T-helper 2 cell treated with Interferon-gamma antibody and Interleukin-4, amounts not matched to agents 5 μg/mL and 100 μg/mL, for 36 hours (primary cell): ENCODE data around the gene RNF144B.

Experiments
- DNase-seq: peaks from one replicate; pipeline ENCODE4 v3.0.0; 2021; ENCODE audit warnings: low spot score
- H3K27ac Mint-ChIP-seq: one replicate; pipeline ENCODE4 v1.8.0; 2021; ENCODE audit warnings: mild to moderate bottlenecking, mixed read lengths
- H3K27me3 Mint-ChIP-seq: one replicate; pipeline ENCODE4 v1.8.0; 2021; ENCODE audit warnings: low read depth, mixed read lengths
- H3K36me3 Mint-ChIP-seq: one replicate; pipeline ENCODE4 v1.8.0; 2021; ENCODE audit warnings: low read depth, mixed read lengths
- H3K4me1 Mint-ChIP-seq: one replicate; pipeline ENCODE4 v1.8.0; 2021; ENCODE audit warnings: low read depth, mixed read lengths
- H3K4me3 Mint-ChIP-seq: one replicate; pipeline ENCODE4 v1.8.0; 2022; ENCODE audit warnings: mild to moderate bottlenecking, moderate library complexity, mixed read lengths
- H3K9me3 Mint-ChIP-seq: one replicate; pipeline ENCODE4 v1.8.0; 2021; ENCODE audit warnings: mixed read lengths

RNF144B gene

GRCh38 chr6:18514180-18514579 lies 127.0 kb downstream of the RNF144B start:
- Mint-ChIP-seq H3K4me3 (no peak overlapping the region), H3K27me3 (peaks cover 17% of the 10 kb centered on the region)

GRCh38 chr6:18515767-18516166 lies 128.6 kb downstream of the RNF144B start:
- Mint-ChIP-seq H3K9me3 (no peaks in the 10 kb centered on the region), H3K27ac (no peak overlapping the region), H3K27me3 (peaks cover 17% of the 10 kb centered on the region), H3K36me3 (no peaks in the 10 kb centered on the region), H3K4me1 (peaks cover 15% of the 10 kb centered on the region), H3K4me3 (no peak overlapping the region)
- no peak for DNase-seq

More at GRCh38 chr6:18514180-18514579, 127.0 kb downstream of the RNF144B start:
- Mint-ChIP-seq H3K36me3 (no peaks in the 10 kb centered on the region), H3K4me1 (peaks cover 19% of the 10 kb centered on the region), H3K9me3 (no peaks in the 10 kb centered on the region), H3K27ac (no peak overlapping the region)
- DNase-seq, result no peak
